Fibroblast of lung (primary cell): ENCODE results near the gene CAPN12. TPM values are rescaled to one million over a fixed set of nuclear protein-coding genes. Genes with fewer than 3 reads are reported as not detected.

ENCODE experiments used
- polyA plus RNA-seq, 2 donors: library from polyadenylated mRNA; depleted of rRNA in 1 of 2; stranded (reverse) in 1 of 2; unstranded in 1 of 2; fragments of >200 nt; gene quantifications; 2 replicates each; pipeline ENCODE4 v1.2.1, GENCODE V29; 2011 to 2012; ENCODE audit warnings: missing spikeins in 1 of 2
- total RNA-seq: library from RNA; depleted of rRNA; stranded (reverse); fragments of >200 nt; gene quantifications from 2 replicates; pipeline ENCODE4 v1.2.1, GENCODE V29; 2014

The CAPN12 gene
- total and polyA plus RNA-seq, 2 donors (not counting 1 experiment from before 2014, with no cell fraction given), result 0.20 to 0.50 TPM

Other genes starting within 250 kb of the CAPN12 start
- under 0.01 and 0.17 TPM in 2 replicates for gene MAP4K1, start 126.5 kb downstream of the CAPN12 start, total RNA-seq
- gene MAP4K1, start 126.5 kb downstream of the CAPN12 start, polyA plus RNA-seq, result 0.09 and 0.12 TPM in 2 replicates
- 198 and 334 TPM in 2 replicates for gene EIF3K, start 125.3 kb downstream of the CAPN12 start, total RNA-seq
- 171 and 280 TPM in 2 replicates for gene EIF3K, start 125.3 kb downstream of the CAPN12 start, polyA plus RNA-seq
- gene ACTN4, start 96.8 kb downstream of the CAPN12 start, total RNA-seq, result 65.0 and 127 TPM in 2 replicates
- gene ACTN4, start 96.8 kb downstream of the CAPN12 start, polyA plus RNA-seq, result 363 and 683 TPM in 2 replicates
- gene LGALS7, start 29.0 kb upstream of the CAPN12 start, total RNA-seq, result not detected in 2 replicates
- not detected in 2 replicates for gene LGALS7, start 29.0 kb upstream of the CAPN12 start, polyA plus RNA-seq
- gene LGALS7B, start 44.7 kb upstream of the CAPN12 start, total RNA-seq, result not detected in 2 replicates
- gene LGALS7B, start 44.7 kb upstream of the CAPN12 start, polyA plus RNA-seq, result 0.28 TPM in 1 of 2 replicates, not detected in the other
- gene LGALS4, start 68.5 kb upstream of the CAPN12 start, total RNA-seq, result not detected in 2 replicates
- gene LGALS4, start 68.5 kb upstream of the CAPN12 start, polyA plus RNA-seq, result not detected in 2 replicates
- gene ECH1, start 87.3 kb upstream of the CAPN12 start, total RNA-seq, result 41.1 and 46.4 TPM in 2 replicates
- gene ECH1, start 87.3 kb upstream of the CAPN12 start, polyA plus RNA-seq, result 37.8 and 40.0 TPM in 2 replicates
- 144 and 184 TPM in 2 replicates for gene HNRNPL, start 105.5 kb upstream of the CAPN12 start, total RNA-seq
- gene HNRNPL, start 105.5 kb upstream of the CAPN12 start, polyA plus RNA-seq, result 189 and 275 TPM in 2 replicates
- 2.6 and 3.5 TPM in 2 replicates for gene RINL, start 133.8 kb upstream of the CAPN12 start, total RNA-seq
- 0.59 and 0.86 TPM in 2 replicates for gene RINL, start 133.8 kb upstream of the CAPN12 start, polyA plus RNA-seq
- 50.8 and 51.7 TPM in 2 replicates for gene SIRT2, start 155.1 kb upstream of the CAPN12 start, total RNA-seq
- 38.7 and 45.4 TPM in 2 replicates for gene SIRT2, start 155.1 kb upstream of the CAPN12 start, polyA plus RNA-seq
- gene NFKBIB, start 155.5 kb upstream of the CAPN12 start, total RNA-seq, result 8.2 and 10.9 TPM in 2 replicates
- gene NFKBIB, start 155.5 kb upstream of the CAPN12 start, polyA plus RNA-seq, result 8.3 and 9.8 TPM in 2 replicates
- gene CCER2, start 167.7 kb upstream of the CAPN12 start, total RNA-seq, result not detected in 2 replicates
- gene CCER2, start 167.7 kb upstream of the CAPN12 start, polyA plus RNA-seq, result 0.06 TPM in 1 of 2 replicates, not detected in the other
- gene SARS2, start 186.3 kb upstream of the CAPN12 start, total RNA-seq, result 5.6 and 10.4 TPM in 2 replicates
- gene SARS2, start 186.3 kb upstream of the CAPN12 start, polyA plus RNA-seq, result 7.2 and 10.1 TPM in 2 replicates
- 21.8 and 22.3 TPM in 2 replicates for gene MRPS12, start 186.5 kb upstream of the CAPN12 start, total RNA-seq
- 14.7 and 20.1 TPM in 2 replicates for gene MRPS12, start 186.5 kb upstream of the CAPN12 start, polyA plus RNA-seq
- gene FBXO17, start 231.3 kb upstream of the CAPN12 start, total RNA-seq, result 25.8 and 26.7 TPM in 2 replicates
- 9.8 and 10.2 TPM in 2 replicates for gene FBXO17, start 231.3 kb upstream of the CAPN12 start, polyA plus RNA-seq